ENCODE results near the gene LRPAP1.

GRCh38 chr4:3511187-3511586, 21.0 kb downstream of the LRPAP1 start:
- no peak for TF ChIP-seq CTCF (conservative IDR thresholded peaks at IDR 0.05; ENCODE audit: low read length)
- no peak for TF ChIP-seq EZH2phosphoT487 (IDR thresholded peaks at IDR 0.05; ENCODE audit: borderline replicate concordance)
